ENCODE data around the gene CHRM5. TPM values are rescaled to one million over a fixed set of nuclear protein-coding genes. Genes with fewer than 3 reads are reported as not detected.

The CHRM5 gene
- total and polyA plus RNA-seq, 2 of the 8 experiments (the other 6 are each of a cell fraction or from before 2014, with no cell fraction given) = not detected

- WGBS, 2 experiments (ENCODE audit: extremely low coverage in 1 of 2, insufficient coverage in 1 of 2, insufficient read length in 1 of 2, insufficient replicate concordance in 2 of 2, low coverage in 1 of 2, low lambda C conversion rate in 2 of 2, missing lambda C conversion rate in 1 of 2) = 94% methylated on average over 2 of the region's 2 CpGs; no CpG with 5 or more reads in 1 of the 2 experiments
- no peak for FAIRE-seq
- H2BK120ac ChIP-seq (replicated peaks; ENCODE audit: low read depth, low read length) = no peak overlapping the region
Measured at GRCh38 chr15:33964665-33965040, 3.6 kb upstream of the CHRM5 start.

More at GRCh38 chr15:33964665-33965040, 3.6 kb upstream of the CHRM5 start:
- Histone ChIP-seq H3K27ac (ENCODE audit: low read depth, low read length) (no peak overlapping the region), H3K79me1 (ENCODE audit: low read depth, low read length) (no peaks in the 10 kb centered on the region), H3K18ac (ENCODE audit: extremely low read depth, low read length) (no peak overlapping the region), H4K5ac (ENCODE audit: insufficient read length, low read depth, low read length) (no peak overlapping the region), H3K23ac (ENCODE audit: insufficient read length) (no peak overlapping the region), H3K36me3 (ENCODE audit: control insufficient read depth in 2 of 4, insufficient read depth in 4 of 4, low read length in 3 of 4) (no peaks in the 10 kb centered on the region), H3K56ac (replicated peaks; ENCODE audit: insufficient read length, low read depth, low read length) (no peak overlapping the region), H3K14ac (ENCODE audit: insufficient read length) (no peak overlapping the region), H4K8ac (ENCODE audit: extremely low read depth, insufficient read depth, low read length) (no peak overlapping the region), H3K4me1 (replicated peaks in 1 of 4; ENCODE audit: control insufficient read depth in 3 of 4, insufficient read depth in 4 of 4, low read length in 3 of 4) (no peaks in the 10 kb centered on the region), H4K20me1 (replicated peaks in 1 of 2; ENCODE audit: control insufficient read depth in 1 of 2, insufficient read depth in 2 of 2, low read length in 2 of 2) (no peaks in the 10 kb centered on the region), H2BK20ac (ENCODE audit: low read length) (no peak overlapping the region), H4K91ac (replicated peaks; ENCODE audit: insufficient read length, low read length) (no peak overlapping the region), H3K9ac (replicated peaks in 1 of 4; ENCODE audit: extremely low read depth in 1 of 4, low read depth in 3 of 4, low read length in 3 of 4) (no peak overlapping the region), H3K27me3 (replicated peaks in 1 of 4; ENCODE audit: control insufficient read depth in 3 of 4, extremely low read depth in 1 of 4, insufficient read depth in 3 of 4, low read length in 3 of 4) (no peaks in the 10 kb centered on the region), H2AK5ac (ENCODE audit: low read depth, low read length) (no peak overlapping the region), H2BK5ac (ENCODE audit: low read depth, low read length) (no peak overlapping the region), H3K23me2 (ENCODE audit: low read depth, low read length) (no peaks in the 10 kb centered on the region), H3K4me3 (ENCODE audit: extremely low read depth in 1 of 4, insufficient read depth in 2 of 4, low read depth in 3 of 4, low read length in 4 of 4) (no peak overlapping the region), H2AFZ (ENCODE audit: low read length) (no peak overlapping the region), H3K79me2 (ENCODE audit: control insufficient read depth in 1 of 2, insufficient read depth in 2 of 2, low read length in 2 of 2) (no peaks in the 10 kb centered on the region), H3K4ac (replicated peaks; ENCODE audit: insufficient read length, low read depth, low read length) (no peak overlapping the region), H2BK12ac (ENCODE audit: low read depth, low read length) (no peak overlapping the region), H3K4me2 (ENCODE audit: insufficient read depth in 1 of 2, low read depth in 2 of 2, low read length in 2 of 2) (no peak overlapping the region), H3K9me3 (ENCODE audit: insufficient read depth in 2 of 2, low read depth in 1 of 2, low read length in 1 of 2) (no peaks in the 10 kb centered on the region), H2BK15ac (ENCODE audit: low read length) (no peak overlapping the region)
- ChIA-PET CTCF (ENCODE audit: partially characterized antibody) (interaction anchor here (0.7 to 3.3 kb wide), 14 partner anchors 8 to 275 kb away, joined by 3 to 27 read pairs (median 3); no protein-coding TSS in a partner anchor), POLR2A (ENCODE audit: partially characterized antibody) (no interaction called here)
- DNase-seq (ENCODE audit: low read depth in 1 of 2, low spot score in 2 of 2) = no peak
- no peak for TF ChIP-seq ZNF274 (IDR thresholded peaks at IDR 0.05; ENCODE audit: borderline replicate concordance, extremely low read depth, low read length)
- no peak for TF ChIP-seq RXRA (IDR thresholded peaks at IDR 0.05; ENCODE audit: insufficient read depth, low read depth, low read length)
- no peak for TF ChIP-seq POLR2AphosphoS5 (IDR thresholded peaks at IDR 0.05; ENCODE audit: low read depth, low read length)
- no peak for TF ChIP-seq BRCA1 (IDR thresholded peaks at IDR 0.05; ENCODE audit: low read depth, low read length)
- no peak for TF ChIP-seq CBX8 (IDR thresholded peaks at IDR 0.05; ENCODE audit: borderline replicate concordance, low read depth, low read length)
- TF ChIP-seq BACH1 (IDR thresholded peaks at IDR 0.05; ENCODE audit: low read length) = no peak
- TF ChIP-seq TEAD4 (IDR thresholded peaks at IDR 0.05; ENCODE audit: low read depth, low read length) = no peak
- no peak for TF ChIP-seq SIN3A (conservative IDR thresholded peaks at IDR 0.05 in 1 of 2, IDR thresholded peaks at IDR 0.05 in 1 of 2; ENCODE audit: low read depth in 1 of 2, low read length in 2 of 2)
- no peak for TF ChIP-seq SUZ12 (IDR thresholded peaks at IDR 0.05; ENCODE audit: low read length)
- TF ChIP-seq POU5F1 (IDR thresholded peaks at IDR 0.05; ENCODE audit: low read depth, low read length) = no peak
